Neural progenitor cell (in vitro differentiated cells): Measurements from ENCODE around the gene SAT1.

Experiments
- EZH2 ChIP-seq: fragments of 200-600 bp; sonication (generic); IDR thresholded peaks from 2 replicates; pipeline ENCODE4 v1.6.1; 2017; ENCODE audit warnings: antibody characterized with exemption, mild to moderate bottlenecking, moderate library complexity
- EZH2phosphoT487 ChIP-seq: fragments of 200-600 bp; sonication (generic); IDR thresholded peaks from 2 replicates; pipeline ENCODE4 v1.6.1; 2017; ENCODE audit warnings: antibody characterized with exemption
- TF ChIP-seq, protein P1 (sequence below): fragments of 200-600 bp; sonication (generic); IDR thresholded peaks from 2 replicates; pipeline ENCODE4 v1.5.1; 2017; ENCODE audit warnings: antibody characterized with exemption, mild to moderate bottlenecking

DNA sequence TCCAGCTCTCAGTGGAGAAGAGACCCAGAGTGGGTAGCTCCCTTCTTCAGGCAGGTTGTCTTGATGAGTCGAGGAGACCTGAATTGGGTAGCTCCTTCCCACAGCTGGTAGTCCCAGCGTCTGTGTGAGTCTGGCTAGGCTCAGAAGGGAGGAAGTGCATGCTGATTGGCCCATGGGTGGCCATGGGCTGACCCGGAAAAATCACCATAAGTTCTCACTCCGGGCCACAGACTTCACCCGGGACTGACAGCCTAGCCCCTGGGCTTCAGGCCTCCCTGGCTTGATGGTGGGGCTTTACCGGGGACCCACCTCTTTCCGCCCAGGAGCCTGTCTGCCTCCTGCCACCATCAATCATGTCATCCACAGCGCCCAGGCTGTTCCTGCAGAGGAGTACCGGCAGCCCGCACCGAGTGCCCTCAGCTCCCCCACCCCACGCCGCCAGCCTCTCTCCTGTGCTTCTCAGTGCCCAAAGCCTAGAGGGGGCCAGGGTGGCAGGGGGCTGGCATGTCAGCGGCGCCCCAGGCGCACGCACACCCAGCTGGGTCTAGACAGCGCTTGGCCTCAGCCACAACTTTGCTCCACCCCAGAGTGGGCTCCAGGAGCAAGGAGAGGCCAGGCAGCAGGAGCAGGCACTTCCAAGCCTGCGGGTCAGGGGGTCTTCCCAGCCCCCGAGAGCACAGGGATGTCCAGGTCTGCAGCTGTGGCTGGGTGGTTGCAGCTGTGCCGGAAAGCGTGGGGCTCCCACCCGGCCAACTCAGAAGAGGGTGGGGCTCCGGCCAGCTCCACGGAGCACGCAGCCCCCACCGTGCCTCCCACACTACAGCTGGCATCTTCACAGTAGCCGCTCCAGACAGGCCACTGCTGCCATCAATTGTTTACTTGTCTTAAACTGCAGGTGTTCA lies 16.1 kb upstream of the SAT1 start:
- TF ChIP-seq, protein P1, sequence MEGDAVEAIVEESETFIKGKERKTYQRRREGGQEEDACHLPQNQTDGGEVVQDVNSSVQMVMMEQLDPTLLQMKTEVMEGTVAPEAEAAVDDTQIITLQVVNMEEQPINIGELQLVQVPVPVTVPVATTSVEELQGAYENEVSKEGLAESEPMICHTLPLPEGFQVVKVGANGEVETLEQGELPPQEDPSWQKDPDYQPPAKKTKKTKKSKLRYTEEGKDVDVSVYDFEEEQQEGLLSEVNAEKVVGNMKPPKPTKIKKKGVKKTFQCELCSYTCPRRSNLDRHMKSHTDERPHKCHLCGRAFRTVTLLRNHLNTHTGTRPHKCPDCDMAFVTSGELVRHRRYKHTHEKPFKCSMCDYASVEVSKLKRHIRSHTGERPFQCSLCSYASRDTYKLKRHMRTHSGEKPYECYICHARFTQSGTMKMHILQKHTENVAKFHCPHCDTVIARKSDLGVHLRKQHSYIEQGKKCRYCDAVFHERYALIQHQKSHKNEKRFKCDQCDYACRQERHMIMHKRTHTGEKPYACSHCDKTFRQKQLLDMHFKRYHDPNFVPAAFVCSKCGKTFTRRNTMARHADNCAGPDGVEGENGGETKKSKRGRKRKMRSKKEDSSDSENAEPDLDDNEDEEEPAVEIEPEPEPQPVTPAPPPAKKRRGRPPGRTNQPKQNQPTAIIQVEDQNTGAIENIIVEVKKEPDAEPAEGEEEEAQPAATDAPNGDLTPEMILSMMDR: no peak
- no peak for TF ChIP-seq EZH2phosphoT487
- no peak for TF ChIP-seq EZH2
